CD8-positive, alpha-beta memory T cell (primary cell): Measurements from ENCODE around the gene SFI1. TPM values are rescaled to one million over a fixed set of nuclear protein-coding genes. Genes with fewer than 3 reads are reported as not detected.

Experiments
- CTCF ChIA-PET: fragments of 350-600 bp; sonication (Branson Sonifier 250); formaldehyde crosslinking; loops from one replicate; lab custom pipeline; 2021; ENCODE audit warnings: antibody characterized with exemption; lab: Charles Lee
- POLR2A ChIA-PET: fragments of 350-600 bp; sonication (Branson Sonifier 250); formaldehyde crosslinking; loops from one replicate; lab custom pipeline; 2021; ENCODE audit warnings: antibody characterized with exemption; lab: Charles Lee
- DNase-seq, 5 donors: peaks; one replicate each; pipeline versions ENCODE4 v3.0.0 to v3.0.0-alpha.2; 2020 to 2022; ENCODE audit warnings: mixed read lengths in 1 of 5
- H3K27ac ChIP-seq: one replicate; pipeline ENCODE4 v1.7.0; 2013; ENCODE audit warnings: low read depth, mild to moderate bottlenecking, low read length, moderate library complexity
- H3K27me3 ChIP-seq: 2 replicates; pipeline ENCODE4 v1.7.0; 2013; ENCODE audit warnings: low read length, mild to moderate bottlenecking; ENCODE audit not compliant: insufficient read depth, poor library complexity, severe bottlenecking
- H3K36me3 ChIP-seq: 2 replicates; pipeline ENCODE4 v1.7.0; 2013; ENCODE audit warnings: mild to moderate bottlenecking, low read length, moderate library complexity; ENCODE audit not compliant: insufficient read depth
- H3K4me1 ChIP-seq: 2 replicates; pipeline ENCODE4 v1.7.0; 2013; ENCODE audit warnings: mild to moderate bottlenecking, low read length, moderate library complexity; ENCODE audit not compliant: insufficient read depth
- H3K4me3 ChIP-seq: 2 replicates; pipeline ENCODE4 v1.7.0; 2013; ENCODE audit warnings: mild to moderate bottlenecking, low read length
- H3K9me3 ChIP-seq: 2 replicates; pipeline ENCODE4 v1.7.0; 2013; ENCODE audit warnings: mild to moderate bottlenecking, low read length
- H3K27ac Mint-ChIP-seq, 8 donors: one replicate each; pipeline ENCODE4 v1.8.0; 2020 to 2021; ENCODE audit warnings: mixed read lengths in 8 of 8, mild to moderate bottlenecking in 6 of 8, inconsistent platforms in 3 of 8, moderate library complexity in 3 of 8
- H3K27me3 Mint-ChIP-seq, 2 donors: one replicate each; pipeline ENCODE4 v1.8.0; 2020 to 2021; ENCODE audit warnings: mixed read lengths in 2 of 2, mild to moderate bottlenecking in 1 of 2, moderate library complexity in 1 of 2
- H3K36me3 Mint-ChIP-seq, 3 donors: one replicate each; pipeline ENCODE4 v1.8.0; 2020 to 2021; ENCODE audit warnings: mixed read lengths in 3 of 3, inconsistent platforms in 1 of 3, mild to moderate bottlenecking in 1 of 3
- H3K4me1 Mint-ChIP-seq, 3 donors: one replicate each; pipeline ENCODE4 v1.8.0; 2020 to 2021; ENCODE audit warnings: mixed read lengths in 3 of 3, inconsistent platforms in 1 of 3, mild to moderate bottlenecking in 1 of 3
- H3K4me3 Mint-ChIP-seq, 7 donors: one replicate each; pipeline ENCODE4 v1.8.0; 2020 to 2021; ENCODE audit warnings: mixed read lengths in 7 of 7, mild to moderate bottlenecking in 6 of 7, moderate library complexity in 4 of 7, inconsistent platforms in 2 of 7
- H3K9me3 Mint-ChIP-seq, 5 donors: one replicate each; pipeline ENCODE4 v1.8.0; 2020 to 2022; ENCODE audit warnings: mixed read lengths in 5 of 5, mild to moderate bottlenecking in 3 of 5, moderate library complexity in 2 of 5, inconsistent platforms in 1 of 5
- polyA plus RNA-seq: library from polyadenylated mRNA; unstranded; fragments of 300-500 nt; fragmentation: Illumina TruSeq; gene quantifications from one replicate; pipeline ENCODE4 v1.2.3, GENCODE V29; 2021
- total RNA-seq, 2 experiments: library from RNA; stranded (reverse); gene quantifications; one replicate each; pipeline ENCODE4 v1.2.3, GENCODE V29; 2021

SFI1 gene
- total and polyA plus RNA-seq, 3 experiments from 2014 or later: 34.8 to 129 (median 119) TPM

- H3K4me1 ChIP-seq: no peaks in the 10 kb centered on the region
- DNase-seq: no peak
- no peaks in the 10 kb centered on the region for H3K9me3 Mint-ChIP-seq
- H3K4me3 Mint-ChIP-seq: no peak overlapping the region
- peaks cover 0 to 8% (median 1%) of the 10 kb centered on the region in 3 donors for H3K4me1 Mint-ChIP-seq
- no peaks in the 10 kb centered on the region for H3K27me3 ChIP-seq
- H3K4me3 ChIP-seq: no peak overlapping the region
- ChIA-PET POLR2A (interaction anchor here (1.1 kb wide), 1 partner anchor 21 kb away, joined by 3 read pairs; no protein-coding TSS in a partner anchor), CTCF (interaction anchor here (1.8 kb wide), 1 partner anchor 24 kb away, joined by 4 read pairs; no protein-coding TSS in a partner anchor)
- H3K27ac ChIP-seq: no peak overlapping the region
- H3K36me3 Mint-ChIP-seq: peaks cover 0 to 85% (median 8%) of the 10 kb centered on the region in 3 donors
- H3K36me3 ChIP-seq: peaks cover 25% of the 10 kb centered on the region
- H3K27me3 Mint-ChIP-seq: peaks cover 0 to 2% of the 10 kb centered on the region in 2 donors
- no peaks in the 10 kb centered on the region for H3K9me3 ChIP-seq
- peak overlapping the region in 1 of 8 donors; percentile 83 for H3K27ac Mint-ChIP-seq
These were observed 113.4 kb downstream of the SFI1 start for GRCh38 chr22:31609716-31610115.

DNA sequence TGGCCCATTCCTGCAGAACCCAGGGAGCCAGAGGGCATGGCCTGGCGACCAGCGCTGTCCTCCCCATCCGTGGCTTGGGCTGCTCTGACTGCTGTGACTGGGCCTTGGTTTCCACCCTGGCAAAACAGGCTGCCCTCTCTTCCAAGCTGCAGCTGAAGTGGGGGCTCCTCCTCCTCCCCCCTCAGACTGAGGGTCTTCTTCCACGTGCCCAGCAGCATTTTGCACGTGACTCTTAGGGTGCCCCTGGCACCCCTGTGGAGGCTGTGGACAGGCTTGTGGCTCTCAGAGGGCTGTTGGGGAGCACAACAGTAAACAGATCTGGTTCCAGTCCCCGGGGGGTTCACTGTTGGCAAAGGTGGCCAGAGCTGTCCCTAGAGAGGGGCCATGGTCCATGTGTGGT is 114.3 kb downstream of the SFI1 start:
- no peaks in the 10 kb centered on the region for H3K9me3 ChIP-seq
- no peaks in the 10 kb centered on the region for H3K27me3 ChIP-seq
- Mint-ChIP-seq H3K36me3 (peaks cover 0 to 83% (median 6%) of the 10 kb centered on the region in 3 donors), H3K27ac (peak overlapping the region in 1 of 8 donors; percentile 51), H3K4me1 (peaks cover 5 to 14% (median 7%) of the 10 kb centered on the region in 3 donors), H3K4me3 (no peak overlapping the region), H3K27me3 (peaks cover 0 to 2% of the 10 kb centered on the region in 2 donors), H3K9me3 (no peaks in the 10 kb centered on the region)
- no peak overlapping the region for H3K27ac ChIP-seq
- DNase-seq: no peak
- no peaks in the 10 kb centered on the region for H3K4me1 ChIP-seq
- peaks cover 19% of the 10 kb centered on the region for H3K36me3 ChIP-seq
- ChIA-PET POLR2A (no interaction called here), CTCF (no interaction called here)
- no peak overlapping the region for H3K4me3 ChIP-seq

GRCh38 chr22:31611061-31611760 is 114.9 kb downstream of the SFI1 start:
- Histone ChIP-seq H3K27ac (no peak overlapping the region), H3K9me3 (no peaks in the 10 kb centered on the region), H3K27me3 (no peaks in the 10 kb centered on the region), H3K4me1 (no peaks in the 10 kb centered on the region), H3K4me3 (no peak overlapping the region), H3K36me3 (peaks cover 19% of the 10 kb centered on the region)
- H3K4me1 Mint-ChIP-seq: peaks cover 9 to 20% (median 13%) of the 10 kb centered on the region in 3 donors
- H3K4me3 Mint-ChIP-seq: no peak overlapping the region
- no peak for DNase-seq
- POLR2A ChIA-PET: no interaction called here
- CTCF ChIA-PET: no interaction called here
- H3K36me3 Mint-ChIP-seq: peaks cover 0 to 83% (median 6%) of the 10 kb centered on the region in 3 donors
- H3K27ac Mint-ChIP-seq: peak overlapping the region in 1 of 8 donors; percentile 91
- no peaks in the 10 kb centered on the region for H3K9me3 Mint-ChIP-seq
- H3K27me3 Mint-ChIP-seq: peaks cover 0 to 2% of the 10 kb centered on the region in 2 donors

- no peaks in the 10 kb centered on the region for H3K27me3 ChIP-seq
- Mint-ChIP-seq H3K4me1 (peaks cover 9 to 21% (median 14%) of the 10 kb centered on the region in 3 donors), H3K27me3 (peaks cover 0 to 2% of the 10 kb centered on the region in 2 donors), H3K4me3 (no peak overlapping the region), H3K27ac (peak overlapping the region in 4 of 8 donors; percentile 23 to 68 (median 48)), H3K36me3 (peaks cover 0 to 87% (median 6%) of the 10 kb centered on the region in 3 donors), H3K9me3 (no peaks in the 10 kb centered on the region)
- ChIA-PET POLR2A (no interaction called here), CTCF (no interaction called here)
- no peaks in the 10 kb centered on the region for H3K4me1 ChIP-seq
- no peak overlapping the region for H3K4me3 ChIP-seq
- no peaks in the 10 kb centered on the region for H3K9me3 ChIP-seq
- DNase-seq: no peak
- H3K36me3 ChIP-seq: peaks cover 15% of the 10 kb centered on the region
- no peak overlapping the region for H3K27ac ChIP-seq
These were observed 116.6 kb downstream of the SFI1 start for GRCh38 chr22:31612891-31613285.

DNA sequence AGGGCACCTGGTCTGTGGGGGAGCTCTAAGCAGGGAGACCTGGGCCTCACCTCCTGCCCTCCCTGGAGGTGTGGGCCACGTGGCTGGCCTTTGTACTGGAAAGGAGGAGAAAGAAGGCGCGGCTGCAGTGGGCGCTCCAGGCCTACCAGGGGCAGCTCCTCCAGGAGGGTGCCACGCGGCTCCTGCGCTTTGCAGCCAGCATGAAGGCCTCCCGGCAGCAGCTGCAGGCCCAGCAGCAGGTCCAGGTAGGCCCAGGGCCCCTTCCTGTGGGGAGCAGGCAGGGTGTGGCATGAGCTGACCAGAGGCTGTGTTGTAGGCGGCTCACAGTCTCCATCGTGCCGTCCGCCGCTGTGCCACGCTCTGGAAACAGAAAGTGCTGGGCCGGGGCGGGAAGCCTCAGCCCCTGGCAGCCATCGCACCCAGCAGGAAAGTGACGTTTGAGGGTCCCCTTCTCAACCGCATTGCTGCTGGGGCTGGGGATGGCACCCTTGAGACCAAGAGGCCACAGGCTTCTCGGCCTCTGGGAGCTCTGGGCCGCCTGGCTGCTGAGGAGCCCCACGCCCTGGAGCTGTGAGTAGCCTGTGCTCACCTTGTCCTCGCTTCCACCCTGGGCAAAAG is 117.1 kb downstream of the SFI1 start:
- peaks cover 0 to 85% (median 6%) of the 10 kb centered on the region in 3 donors for H3K36me3 Mint-ChIP-seq
- no peak overlapping the region for H3K27ac ChIP-seq
- peak overlapping the region in 1 of 8 donors; percentile 66 for H3K27ac Mint-ChIP-seq
- H3K4me3 ChIP-seq: no peak overlapping the region
- ChIA-PET POLR2A (no interaction called here), CTCF (interaction anchor here (0.9 to 1.0 kb wide), 2 partner anchors 32 to 56 kb away, joined by 3 read pairs; no protein-coding TSS in a partner anchor)
- DNase-seq: no peak
- H3K9me3 Mint-ChIP-seq: no peaks in the 10 kb centered on the region
- peaks cover 11% of the 10 kb centered on the region for H3K36me3 ChIP-seq
- H3K27me3 Mint-ChIP-seq: peaks cover 0 to 2% of the 10 kb centered on the region in 2 donors
- H3K9me3 ChIP-seq: no peaks in the 10 kb centered on the region
- H3K4me1 Mint-ChIP-seq: peaks cover 9 to 21% (median 14%) of the 10 kb centered on the region in 3 donors
- no peaks in the 10 kb centered on the region for H3K4me1 ChIP-seq
- H3K27me3 ChIP-seq: no peaks in the 10 kb centered on the region
- no peak overlapping the region for H3K4me3 Mint-ChIP-seq

DNA sequence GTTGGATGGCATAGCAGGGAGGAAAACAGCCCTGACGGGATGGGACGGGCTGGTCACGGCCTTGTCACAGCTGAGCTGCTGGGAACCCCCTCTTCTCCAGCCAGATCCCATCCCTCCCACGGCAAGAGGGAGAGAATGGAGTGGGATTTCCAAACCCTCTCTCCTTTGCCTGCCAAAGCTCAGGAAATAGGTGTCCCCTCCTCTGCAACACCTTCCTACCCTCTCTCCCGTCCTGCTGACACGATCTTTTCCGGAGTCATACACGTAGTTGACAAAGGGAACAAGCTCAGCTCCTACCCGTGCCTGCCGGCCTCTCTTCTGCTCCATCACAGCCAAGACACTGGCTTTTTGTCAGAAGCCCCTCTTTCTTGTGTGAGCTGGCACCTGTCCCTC is 117.6 kb downstream of the SFI1 start:
- Histone ChIP-seq H3K36me3 (peaks cover 13% of the 10 kb centered on the region), H3K27ac (no peak overlapping the region), H3K4me3 (no peak overlapping the region), H3K27me3 (no peaks in the 10 kb centered on the region), H3K4me1 (no peaks in the 10 kb centered on the region), H3K9me3 (no peaks in the 10 kb centered on the region)
- Mint-ChIP-seq H3K27ac (peak overlapping the region in 5 of 8 donors; percentile 52 to 96 (median 66)), H3K9me3 (no peaks in the 10 kb centered on the region), H3K4me1 (peaks cover 9 to 21% (median 14%) of the 10 kb centered on the region in 3 donors), H3K27me3 (peaks cover 0 to 2% of the 10 kb centered on the region in 2 donors), H3K36me3 (peaks cover 0 to 85% (median 6%) of the 10 kb centered on the region in 3 donors), H3K4me3 (no peak overlapping the region)
- POLR2A ChIA-PET: no interaction called here
- CTCF ChIA-PET: interaction anchor here (0.9 to 1.0 kb wide), 2 partner anchors 33 to 57 kb away, joined by 3 read pairs; no protein-coding TSS in a partner anchor
- no peak for DNase-seq

- peaks cover 22% of the 10 kb centered on the region for H3K36me3 ChIP-seq
These were observed 118.6 kb downstream of the SFI1 start for GRCh38 chr22:31614781-31615490.

More at GRCh38 chr22:31614781-31615490, 118.6 kb downstream of the SFI1 start:
- CTCF ChIA-PET: no interaction called here
- peak overlapping the region in 6 of 8 donors; percentile 64 to 83 (median 79) for H3K27ac Mint-ChIP-seq
- Histone ChIP-seq H3K27ac (no peak overlapping the region), H3K27me3 (no peaks in the 10 kb centered on the region), H3K4me3 (no peak overlapping the region), H3K9me3 (no peaks in the 10 kb centered on the region), H3K4me1 (no peaks in the 10 kb centered on the region)
- H3K36me3 Mint-ChIP-seq: peaks cover 3 to 85% (median 7%) of the 10 kb centered on the region in 3 donors
- POLR2A ChIA-PET: no interaction called here
- no peak overlapping the region for H3K4me3 Mint-ChIP-seq
- peaks cover 0 to 2% of the 10 kb centered on the region in 2 donors for H3K27me3 Mint-ChIP-seq
- H3K4me1 Mint-ChIP-seq: peaks cover 9 to 21% (median 14%) of the 10 kb centered on the region in 3 donors
- DNase-seq: no peak
- H3K9me3 Mint-ChIP-seq: no peaks in the 10 kb centered on the region
